Fibroblast of the conjunctiva (primary cell): ENCODE measurements around the gene MESP1.
A peak's percentile ranks its signal among the peaks of the same experiment; 100 is the strongest.
"Not testable (repeated sequence)": the region's sequence is repeated elsewhere in the genome, so short reads cannot be mapped to it uniquely, and the experiment has no call there.

Experiments used
- DNase-seq: peaks from one replicate; pipeline ENCODE4 v3.0.0-alpha.2; 2010; ENCODE audit warnings: low read depth

Gene MESP1, protein sequence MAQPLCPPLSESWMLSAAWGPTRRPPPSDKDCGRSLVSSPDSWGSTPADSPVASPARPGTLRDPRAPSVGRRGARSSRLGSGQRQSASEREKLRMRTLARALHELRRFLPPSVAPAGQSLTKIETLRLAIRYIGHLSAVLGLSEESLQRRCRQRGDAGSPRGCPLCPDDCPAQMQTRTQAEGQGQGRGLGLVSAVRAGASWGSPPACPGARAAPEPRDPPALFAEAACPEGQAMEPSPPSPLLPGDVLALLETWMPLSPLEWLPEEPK

DNA sequence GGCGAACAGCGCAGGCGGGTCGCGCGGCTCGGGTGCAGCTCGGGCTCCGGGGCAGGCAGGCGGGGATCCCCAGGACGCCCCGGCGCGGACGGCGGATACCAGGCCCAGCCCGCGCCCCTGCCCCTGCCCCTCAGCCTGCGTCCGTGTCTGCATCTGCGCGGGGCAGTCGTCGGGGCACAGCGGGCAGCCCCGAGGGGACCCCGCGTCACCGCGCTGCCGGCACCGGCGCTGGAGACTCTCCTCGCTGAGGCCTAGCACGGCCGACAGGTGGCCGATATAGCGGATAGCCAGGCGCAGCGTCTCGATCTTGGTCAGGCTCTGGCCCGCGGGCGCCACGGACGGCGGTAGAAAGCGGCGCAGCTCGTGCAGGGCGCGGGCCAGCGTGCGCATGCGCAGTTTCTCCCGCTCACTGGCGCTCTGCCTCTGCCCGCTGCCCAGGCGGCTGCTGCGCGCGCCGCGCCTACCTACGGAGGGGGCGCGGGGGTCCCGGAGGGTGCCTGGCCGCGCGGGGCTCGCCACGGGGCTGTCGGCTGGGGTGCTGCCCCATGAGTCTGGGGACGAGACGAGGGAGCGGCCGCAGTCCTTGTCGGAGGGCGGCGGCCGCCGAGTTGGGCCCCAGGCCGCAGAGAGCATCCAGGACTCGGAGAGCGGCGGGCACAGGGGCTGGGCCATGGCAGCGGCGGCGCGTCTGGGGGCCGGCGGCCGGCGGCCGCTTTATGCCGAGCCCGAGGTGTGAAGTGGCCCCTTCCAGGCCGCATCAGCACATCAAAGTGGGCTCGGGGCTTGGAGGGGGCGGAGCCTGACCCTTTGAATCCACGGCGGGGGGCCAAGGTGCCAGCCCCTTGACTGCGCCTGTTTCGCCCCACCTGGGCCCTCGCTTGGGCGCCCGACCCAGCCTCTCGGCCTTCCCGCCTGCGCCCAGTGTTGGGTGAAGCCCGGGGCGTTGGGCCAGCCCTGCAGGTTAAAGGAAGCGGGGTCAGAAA lies at the start of gene MESP1:
Gene MESP1 (minus strand): TSS at position 690 of the 983 bp plus-strand sequence. CDS start 18 bp downstream, at position 672.
- peak; percentile 87 for DNase-seq

DNA sequence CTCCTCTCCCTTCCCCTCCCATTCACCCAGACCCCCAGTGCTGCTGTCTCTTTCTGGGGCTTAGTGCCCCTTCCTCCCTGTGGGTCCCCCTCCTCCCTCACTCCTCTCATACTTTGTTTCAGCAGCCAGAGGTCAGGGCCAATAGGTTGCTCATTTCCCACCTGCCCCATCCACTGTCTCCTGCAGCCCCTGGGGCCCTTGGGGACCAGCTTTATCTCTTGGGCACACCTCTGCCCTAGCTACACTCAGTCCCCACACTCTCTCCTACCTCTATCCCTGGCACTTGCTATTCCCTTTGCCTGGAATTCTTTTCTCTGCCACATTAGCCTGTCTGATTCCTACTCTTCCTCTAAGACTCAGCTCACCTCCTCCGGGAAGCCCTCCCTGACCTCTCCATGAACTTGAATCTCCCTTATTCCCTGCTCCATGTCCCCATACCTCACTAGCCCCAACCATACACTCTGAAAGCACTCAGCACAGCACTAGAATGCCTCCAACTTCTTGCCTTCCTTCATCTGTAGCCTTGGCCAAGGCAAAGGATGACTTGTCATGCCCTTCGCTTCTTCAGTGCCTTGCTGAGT lies 49.0 kb upstream of the MESP1 start:
- DNase-seq: no peak

DNA sequence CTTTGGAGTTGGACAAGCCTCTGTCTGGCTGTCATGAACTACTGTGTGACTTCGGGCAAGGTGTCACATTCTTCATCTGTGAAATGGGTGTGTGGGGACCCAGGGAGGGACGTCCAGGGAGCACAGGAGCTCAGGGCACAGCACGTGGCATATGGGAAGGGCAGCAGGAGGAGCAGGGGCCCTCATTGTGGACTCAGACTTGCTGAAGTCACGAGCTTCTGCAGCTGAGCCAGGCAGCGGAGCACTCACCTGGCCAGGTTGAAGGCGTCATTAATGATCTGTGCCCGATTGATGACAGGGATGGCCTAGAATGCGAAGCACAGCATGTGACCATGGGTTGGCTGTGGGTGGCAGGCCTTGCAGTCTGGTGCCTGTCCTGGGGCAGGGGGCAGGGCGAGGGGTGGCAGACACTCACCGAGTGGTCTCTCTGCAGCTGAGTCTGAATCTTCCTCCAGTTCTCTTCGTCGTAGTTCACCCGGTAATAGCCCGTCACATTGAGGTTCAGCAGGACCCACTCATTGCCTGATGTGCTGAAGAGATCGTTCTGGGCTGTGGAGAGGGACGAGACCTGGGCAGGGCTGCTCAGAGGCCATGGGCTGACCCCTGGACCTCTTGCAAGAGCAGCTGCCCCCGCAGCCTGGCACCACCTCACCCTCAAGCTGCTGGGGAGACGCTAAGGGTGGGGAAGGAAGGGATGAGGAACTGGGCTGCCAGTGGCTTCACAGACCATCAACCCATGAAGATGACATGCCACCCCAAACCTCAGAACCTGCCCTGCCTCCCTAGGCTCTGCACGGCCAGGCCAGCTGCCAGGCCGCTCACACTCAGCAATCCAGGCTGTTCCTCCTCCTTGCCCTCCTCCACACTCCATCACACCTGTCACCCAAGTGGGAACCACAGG lies 48.2 kb upstream of the MESP1 start:
- DNase-seq: no peak

DNA sequence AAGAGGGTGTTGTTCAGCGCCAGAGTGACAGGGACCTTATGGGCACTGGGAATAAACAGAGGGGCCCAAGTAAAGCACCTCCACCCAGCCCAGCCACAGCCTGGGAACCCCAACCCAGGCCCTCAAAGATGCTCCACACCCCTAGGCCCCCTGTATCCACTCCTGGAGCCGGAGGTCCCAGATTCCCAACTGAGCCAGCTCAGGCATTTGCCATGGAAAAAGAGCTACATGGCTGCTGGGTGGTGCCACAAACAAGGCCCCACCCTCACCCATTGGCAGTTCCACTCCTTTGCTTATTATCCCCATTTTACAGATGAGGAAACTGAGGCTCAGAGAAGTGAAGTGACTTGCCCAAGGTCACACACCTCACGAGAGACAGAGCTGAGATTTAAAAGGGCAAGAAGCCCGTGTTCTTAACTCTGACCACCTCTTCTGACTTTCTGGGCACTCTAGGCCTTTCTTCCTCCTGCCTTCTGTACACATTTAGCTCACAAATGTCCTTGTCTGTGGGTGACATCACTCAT lies 46.7 kb upstream of the MESP1 start:
- DNase-seq: no peak

DNA sequence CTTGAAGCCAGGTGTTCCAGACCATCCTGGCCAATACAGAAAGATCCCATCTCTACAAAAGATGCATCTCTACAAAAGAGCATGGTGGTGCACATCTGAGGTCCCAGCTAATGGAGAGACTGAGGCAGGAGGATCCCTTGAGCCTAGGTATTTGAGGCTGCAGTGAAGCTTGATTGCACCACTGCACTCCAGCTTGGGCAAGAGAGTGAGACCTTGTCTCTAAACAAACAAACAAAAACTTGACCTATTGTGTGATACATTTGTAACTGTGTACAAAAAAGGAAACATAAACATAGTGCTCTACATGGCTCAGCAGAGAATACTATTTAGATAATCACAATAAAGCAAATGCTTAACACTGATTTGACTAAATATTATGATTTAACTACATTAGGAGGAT lies 44.9 kb upstream of the MESP1 start:
- DNase-seq: no peak

DNA sequence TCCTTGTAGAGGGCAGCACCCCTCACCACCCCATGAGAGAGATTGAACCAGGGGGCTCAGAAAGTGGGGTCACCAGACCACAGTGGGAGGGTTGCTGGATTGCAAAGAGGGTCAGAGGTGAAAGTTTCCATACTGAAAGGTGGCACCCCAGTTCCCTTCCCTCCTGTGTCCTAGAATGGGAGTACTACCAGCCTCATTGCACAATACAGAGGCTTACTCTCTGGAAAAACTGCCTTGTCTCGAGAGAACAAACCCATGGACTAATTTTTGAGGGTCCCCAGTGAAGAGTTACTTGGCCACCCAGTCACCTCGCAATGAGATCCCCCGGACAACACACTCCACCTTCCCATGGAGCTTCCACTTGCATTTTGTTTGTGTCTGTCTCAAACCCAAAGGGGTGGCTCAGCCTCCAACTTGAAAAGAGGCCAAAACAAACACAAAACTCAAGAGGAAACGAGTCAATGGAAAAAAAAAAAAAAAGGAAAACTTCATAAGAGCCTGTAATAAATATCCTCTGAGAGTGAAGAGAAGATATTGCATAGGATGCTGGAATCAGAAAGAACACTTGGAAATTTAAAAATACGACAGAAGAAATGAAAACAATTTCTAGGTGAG lies 43.7 kb upstream of the MESP1 start:
- no peak for DNase-seq

DNA sequence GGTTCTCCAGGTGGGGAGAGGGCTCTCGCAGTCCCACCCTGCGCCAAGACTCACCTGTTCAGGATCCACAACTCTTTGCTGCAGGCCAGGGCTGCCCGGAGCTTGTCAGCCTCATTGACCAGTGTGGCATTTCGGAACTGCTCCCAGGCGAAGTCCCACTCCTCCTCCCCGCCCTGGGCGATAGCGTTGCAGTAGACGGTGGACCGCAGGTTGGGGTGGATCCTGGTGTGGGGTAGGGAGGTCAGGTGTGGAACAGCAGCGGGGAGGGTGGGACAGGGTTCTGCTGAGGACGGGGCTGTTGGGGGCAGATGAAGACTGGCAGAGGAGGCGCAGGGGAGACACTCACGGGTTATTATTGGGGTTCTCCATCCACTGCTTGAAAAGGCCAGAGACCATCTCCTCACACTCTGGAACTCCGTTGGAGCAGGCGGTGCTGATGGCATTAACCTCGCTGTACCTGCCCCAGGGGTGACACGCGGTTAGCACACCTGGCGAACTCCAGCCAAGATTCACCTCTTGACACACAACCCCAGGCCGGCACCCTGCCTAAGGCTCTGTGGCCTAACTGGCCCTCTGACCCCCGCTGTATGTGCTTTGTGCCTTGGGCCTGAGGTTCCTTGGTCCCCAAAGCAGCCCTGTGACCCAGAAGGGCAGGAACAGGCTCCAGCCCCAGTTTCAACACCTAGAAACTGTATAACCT lies 41.2 kb upstream of the MESP1 start:
- DNase-seq: no peak

DNA sequence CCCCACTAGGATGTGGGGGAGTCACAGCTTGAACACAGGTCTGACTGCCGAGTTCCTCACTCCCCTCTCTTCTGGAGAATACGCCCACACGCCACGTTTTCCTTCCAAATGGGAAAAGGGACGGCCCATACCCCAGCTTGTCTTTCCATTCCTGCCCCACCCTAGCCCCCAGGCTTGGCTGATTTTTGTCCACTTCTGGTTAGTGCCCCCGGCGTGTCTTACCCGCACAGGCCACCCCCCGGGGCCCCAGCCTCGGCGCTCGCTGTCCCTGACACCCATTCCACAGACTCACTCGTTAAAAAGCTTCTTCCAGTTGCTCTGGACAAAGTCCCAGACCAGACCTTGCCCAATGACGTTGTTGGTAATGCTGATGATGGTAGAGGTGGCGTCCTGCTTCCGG lies 39.6 kb upstream of the MESP1 start:
- DNase-seq: no peak

DNA sequence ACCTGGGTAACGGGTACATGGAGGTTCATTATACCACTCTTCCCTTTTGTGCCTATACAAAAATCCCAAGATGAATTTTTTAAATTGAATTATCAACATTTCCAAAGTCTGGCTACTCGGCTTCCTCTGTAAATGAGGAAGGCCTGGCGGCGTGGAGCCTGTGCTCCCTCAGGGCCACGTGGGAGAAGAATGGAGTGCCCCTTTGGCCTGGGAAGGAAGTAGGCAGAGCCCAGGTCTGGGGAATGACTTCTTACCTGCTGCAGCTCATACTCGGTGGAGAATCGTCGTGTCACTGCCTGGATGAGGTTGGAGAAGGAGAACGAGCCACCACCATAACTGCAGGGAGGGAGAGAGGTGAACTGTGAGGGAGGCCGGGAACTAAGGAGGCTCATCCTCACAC lies 39.2 kb upstream of the MESP1 start:
- DNase-seq: no peak

DNA sequence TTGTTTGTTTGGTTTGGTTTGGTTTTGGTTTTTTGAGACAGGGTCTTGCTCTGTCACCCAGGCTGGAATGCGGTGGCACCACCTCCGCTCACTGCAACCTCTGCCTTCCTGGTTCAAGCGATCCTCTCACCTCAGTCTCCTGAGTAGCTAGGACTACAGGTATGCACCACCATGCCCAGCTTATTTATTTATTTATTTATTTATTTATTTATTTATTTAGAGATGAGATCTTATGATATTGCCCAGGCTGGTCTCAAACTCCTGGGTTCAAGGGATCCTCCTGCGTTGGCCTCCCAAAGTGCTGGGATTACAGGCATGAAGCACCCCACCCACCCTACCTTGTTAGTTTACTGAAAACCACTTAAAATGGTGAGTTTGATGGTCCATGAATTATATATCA lies 37.5 kb upstream of the MESP1 start:
- DNase-seq: not testable (repeated sequence)

DNA sequence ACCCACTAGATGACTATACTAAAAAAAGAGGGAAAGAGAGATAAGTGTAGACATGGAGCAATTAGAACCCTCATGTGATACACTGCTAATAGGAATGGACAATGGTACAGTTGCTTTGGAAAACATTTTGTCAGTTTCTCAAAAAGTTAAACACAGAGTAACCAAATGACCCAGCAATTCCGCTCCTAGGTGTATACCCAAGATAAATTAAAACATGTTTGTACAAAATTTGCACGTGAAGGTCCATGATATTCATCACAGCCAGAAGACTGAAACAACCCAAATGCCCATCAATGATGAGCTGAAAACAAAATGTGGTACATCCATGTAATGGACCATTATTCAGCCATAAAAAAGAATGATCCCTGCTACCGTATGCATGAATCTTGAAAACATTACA lies 36.9 kb upstream of the MESP1 start:
- DNase-seq: no peak

DNA sequence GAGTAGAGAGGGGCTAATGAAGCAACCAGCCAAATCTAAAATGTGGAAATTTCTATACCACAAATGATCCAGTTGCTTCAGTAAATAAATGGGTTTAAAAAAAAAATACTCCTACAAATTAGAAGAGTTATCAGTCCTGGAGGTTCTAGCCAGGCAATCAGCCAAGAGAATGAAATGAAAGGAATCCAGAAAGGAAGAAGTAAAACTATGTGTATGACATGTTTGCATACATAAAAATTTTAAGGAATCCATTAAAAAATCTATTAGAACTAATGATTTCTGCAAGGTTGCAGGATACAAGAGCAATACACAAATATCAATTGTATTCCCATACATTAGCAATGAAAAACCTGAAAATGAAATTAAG lies 34.7 kb upstream of the MESP1 start:
- no peak for DNase-seq

DNA sequence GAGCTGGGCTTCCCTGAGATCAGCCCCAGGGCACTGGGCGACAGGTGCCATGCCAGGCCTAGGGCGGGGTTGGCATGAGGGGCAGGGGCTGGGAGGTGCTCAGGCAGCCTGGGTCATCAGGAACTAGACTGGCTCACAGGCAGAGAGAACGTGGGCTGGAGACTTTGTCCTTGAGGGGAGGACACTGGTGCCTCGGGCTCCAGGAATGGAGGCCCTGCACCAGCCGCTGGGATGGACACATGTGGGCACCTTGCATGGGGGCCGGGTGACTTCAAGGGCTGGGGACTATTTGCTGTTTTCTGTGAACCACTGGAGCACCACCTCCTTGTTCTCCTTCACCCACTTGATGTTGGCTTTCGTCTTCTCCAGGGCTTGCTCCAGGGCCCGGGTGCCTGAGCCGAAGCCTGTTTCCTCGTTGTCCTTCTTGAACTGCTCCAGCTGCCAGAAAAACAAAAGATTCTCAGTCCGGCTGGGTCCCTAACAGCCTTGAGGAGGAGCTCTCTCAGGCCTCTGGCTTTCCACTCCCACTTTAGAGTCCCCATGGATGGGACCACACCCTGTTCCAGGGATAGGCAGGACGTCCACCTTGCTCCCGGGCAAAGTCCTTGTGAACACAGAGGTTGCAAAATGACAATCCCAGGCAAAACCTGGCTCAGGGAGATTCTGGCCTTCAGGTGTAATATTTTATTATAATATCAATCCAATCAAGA lies 34.2 kb upstream of the MESP1 start:
- DNase-seq: no peak

DNA sequence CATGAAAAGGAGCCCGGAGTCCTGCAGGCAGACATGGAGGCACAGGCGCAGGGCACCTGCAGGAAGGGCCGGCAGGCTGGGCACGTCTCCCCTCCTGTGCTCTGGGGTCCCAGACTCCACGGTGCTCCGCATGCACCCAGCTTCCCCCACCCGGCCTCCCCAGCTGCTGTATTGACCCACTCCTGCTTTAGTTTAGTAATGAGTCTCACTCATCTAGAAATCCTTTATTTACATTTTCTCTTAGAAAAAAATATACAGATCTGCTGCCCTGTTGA lies 33.6 kb upstream of the MESP1 start:
- DNase-seq: no peak

DNA sequence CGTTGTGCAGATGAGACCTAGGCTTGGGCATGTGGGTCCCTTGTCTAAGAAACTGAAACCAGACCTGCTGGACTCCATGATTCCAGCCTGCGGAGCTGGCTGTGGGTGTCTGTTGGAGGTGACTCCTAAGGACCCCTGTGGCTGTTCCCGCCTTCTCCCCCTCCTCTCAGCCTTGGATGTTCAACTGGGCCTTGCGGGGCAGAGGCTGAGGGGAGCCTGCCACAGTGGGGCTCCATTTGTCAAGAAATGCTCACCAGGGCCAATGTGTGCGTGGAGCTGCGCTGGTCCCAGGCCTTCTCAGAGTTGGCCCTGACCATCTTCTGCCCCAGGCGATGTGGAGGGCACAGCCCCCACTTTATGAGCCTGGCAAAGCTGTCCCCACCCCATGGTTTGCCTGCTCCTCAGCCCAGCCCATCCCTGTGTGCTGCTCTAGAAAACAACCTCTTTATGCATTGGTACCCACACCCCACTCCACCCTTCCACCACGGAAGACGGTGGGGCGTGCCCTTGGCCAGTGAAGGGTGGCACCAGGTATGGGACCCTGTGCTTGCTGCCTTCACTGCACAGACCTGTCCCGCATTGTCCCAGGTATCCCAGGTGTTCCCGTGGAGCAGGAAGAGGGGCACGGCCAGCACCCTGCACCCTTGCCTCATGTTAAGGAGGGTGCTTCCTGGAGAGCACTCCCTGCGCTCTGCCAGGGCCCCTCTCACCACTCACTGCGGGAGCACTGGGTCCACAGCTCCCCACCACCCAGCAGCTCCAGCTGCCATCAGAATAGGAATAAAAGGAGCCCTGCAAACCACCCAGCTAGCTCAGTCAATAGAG lies 33.0 kb upstream of the MESP1 start:
- no peak for DNase-seq

DNA sequence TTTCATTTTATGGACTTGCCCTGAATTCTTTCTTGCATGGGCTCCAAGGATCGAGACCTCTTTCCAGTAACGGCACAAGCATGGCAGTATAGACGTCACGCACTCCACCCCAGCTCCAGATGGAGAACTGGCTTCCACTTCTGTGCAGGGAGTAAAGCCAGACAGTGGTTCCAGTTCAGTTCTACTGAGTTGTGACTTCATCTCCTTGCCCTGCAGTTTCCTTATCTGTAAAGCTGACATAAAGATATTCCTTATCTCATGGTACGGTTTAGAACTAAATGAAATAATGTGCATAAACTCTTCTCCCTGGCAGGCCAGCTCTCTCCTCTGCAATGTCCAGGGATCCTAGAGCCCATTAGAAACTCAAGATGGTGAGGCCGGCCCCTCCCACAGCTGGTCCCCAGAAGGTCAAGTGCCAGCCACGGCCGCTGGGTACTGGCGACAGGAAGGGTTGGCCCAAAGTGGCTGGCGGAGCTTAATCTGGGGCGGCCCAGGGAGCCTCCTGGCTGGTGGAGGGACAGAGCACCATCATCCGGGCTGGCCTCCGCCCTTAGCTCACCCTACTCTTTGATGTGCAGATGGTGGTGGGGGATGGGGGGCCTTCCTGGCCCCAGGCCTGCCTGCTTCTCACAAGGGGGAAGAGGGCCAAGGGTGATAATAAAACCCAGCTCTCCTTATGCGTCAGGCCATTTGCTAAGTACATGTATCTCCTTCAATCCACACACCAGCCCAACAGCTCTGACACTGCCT lies 32.2 kb upstream of the MESP1 start:
- DNase-seq: peak; percentile 63

DNA sequence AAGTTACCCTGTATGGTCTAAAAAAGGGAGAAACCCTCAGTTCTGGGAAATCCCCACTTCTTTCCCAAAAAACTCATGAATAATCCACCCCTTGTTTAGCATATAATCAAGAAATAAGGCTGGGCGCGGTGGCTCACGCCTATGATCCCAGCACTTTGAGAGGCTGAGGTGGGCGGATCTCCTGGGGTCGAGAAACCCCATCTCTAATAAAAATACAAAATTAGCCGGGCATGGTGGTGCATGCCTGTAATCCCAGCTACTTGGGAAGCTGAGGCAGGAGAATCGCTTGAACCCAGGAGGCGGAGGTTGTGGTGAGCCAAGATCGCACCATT lies 31.5 kb upstream of the MESP1 start:
- not testable (repeated sequence) for DNase-seq

DNA sequence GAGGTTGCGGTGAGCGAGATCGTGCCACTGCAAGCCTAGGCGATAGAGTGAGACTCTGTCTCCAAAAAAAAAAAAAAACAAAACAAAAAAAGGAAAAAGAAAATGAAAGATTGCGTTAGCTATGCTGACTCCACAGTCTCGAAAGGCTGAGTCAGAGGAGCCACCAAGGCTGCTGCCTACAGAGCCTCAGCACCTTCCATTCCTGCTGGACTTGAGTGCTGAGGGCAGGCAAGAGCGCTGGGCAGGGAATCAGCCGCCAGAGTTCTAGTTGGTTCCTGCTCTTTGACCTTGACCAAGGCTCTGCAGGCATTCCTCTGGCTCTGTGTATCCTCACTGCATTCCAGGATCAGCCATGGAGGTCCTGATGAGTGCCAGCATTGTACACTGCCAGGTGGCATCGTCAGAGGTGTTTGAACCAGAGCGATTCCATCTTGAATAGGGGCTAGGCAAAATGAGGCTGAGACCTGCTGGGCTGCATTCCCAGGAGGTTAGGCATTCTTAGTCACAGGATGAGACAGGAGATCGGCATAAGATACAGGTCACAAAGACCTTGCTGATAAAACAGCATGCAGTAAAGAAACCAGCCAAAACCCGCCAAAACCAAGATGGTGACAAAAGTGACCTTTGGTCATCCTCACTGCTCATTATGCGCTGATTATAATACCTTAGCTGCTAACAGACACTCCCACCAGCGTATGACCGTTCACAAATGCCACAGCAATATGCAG lies 31.0 kb upstream of the MESP1 start:
- no peak for DNase-seq
